Ovary (tissue), 3 donors: Measurements from ENCODE around the gene RNF40.

ENCODE experiments used
- POLR2A ChIP-seq: fragments of 450-650 bp; IDR thresholded peaks from one replicate; pipeline ENCODE4 v1.6.1; 2017; ENCODE audit warnings: antibody characterized with exemption, mild to moderate bottlenecking, moderate library complexity
- TF ChIP-seq, protein P1 (sequence below), 3 donors: fragments of 450-650 bp in 2 of 3; fragments of 200-600 bp in 1 of 3; IDR thresholded peaks; one replicate each; pipeline versions ENCODE4 v1.5.1 to v1.8.0; 2016 to 2022; ENCODE audit warnings: antibody characterized with exemption in 3 of 3, mild to moderate bottlenecking in 1 of 3
- donor health status: DM: no; HTN: no; CAD: no.

DNA sequence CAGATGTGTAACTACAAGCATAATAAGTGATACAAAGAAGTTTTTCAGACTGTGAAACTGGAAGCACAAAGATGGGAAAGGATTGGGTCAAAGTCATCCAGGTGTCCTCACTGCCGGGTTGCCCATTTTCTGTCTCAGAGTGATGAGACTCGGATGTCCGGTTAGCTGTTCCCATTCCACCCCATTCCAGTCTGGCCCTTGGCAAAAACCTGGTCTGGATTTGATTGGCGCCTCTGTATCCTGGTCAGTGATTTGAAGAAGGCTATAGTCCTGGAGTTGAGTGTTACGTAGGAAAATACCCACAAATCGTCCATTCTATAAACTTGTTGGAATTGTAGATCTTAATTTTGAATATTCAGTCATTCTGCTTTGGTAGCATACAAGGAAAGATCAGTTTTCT is 33.8 kb upstream of the RNF40 start:
- TF ChIP-seq, protein P1, sequence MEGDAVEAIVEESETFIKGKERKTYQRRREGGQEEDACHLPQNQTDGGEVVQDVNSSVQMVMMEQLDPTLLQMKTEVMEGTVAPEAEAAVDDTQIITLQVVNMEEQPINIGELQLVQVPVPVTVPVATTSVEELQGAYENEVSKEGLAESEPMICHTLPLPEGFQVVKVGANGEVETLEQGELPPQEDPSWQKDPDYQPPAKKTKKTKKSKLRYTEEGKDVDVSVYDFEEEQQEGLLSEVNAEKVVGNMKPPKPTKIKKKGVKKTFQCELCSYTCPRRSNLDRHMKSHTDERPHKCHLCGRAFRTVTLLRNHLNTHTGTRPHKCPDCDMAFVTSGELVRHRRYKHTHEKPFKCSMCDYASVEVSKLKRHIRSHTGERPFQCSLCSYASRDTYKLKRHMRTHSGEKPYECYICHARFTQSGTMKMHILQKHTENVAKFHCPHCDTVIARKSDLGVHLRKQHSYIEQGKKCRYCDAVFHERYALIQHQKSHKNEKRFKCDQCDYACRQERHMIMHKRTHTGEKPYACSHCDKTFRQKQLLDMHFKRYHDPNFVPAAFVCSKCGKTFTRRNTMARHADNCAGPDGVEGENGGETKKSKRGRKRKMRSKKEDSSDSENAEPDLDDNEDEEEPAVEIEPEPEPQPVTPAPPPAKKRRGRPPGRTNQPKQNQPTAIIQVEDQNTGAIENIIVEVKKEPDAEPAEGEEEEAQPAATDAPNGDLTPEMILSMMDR (IDR thresholded peaks at IDR 0.05), result no peak
- TF ChIP-seq POLR2A, result no peak
